ENCODE measurements around the gene SYT3.
"Not testable (repeated sequence)": the region's sequence is repeated elsewhere in the genome, so short reads cannot be mapped to it uniquely, and the experiment has no call there.

The SYT3 gene

GRCh38 chr19:50606059-50606836 is 33.4 kb downstream of the SYT3 start:
- DNase-seq (ENCODE audit: low read depth in 2 of 2, low spot score in 1 of 2) = not testable (repeated sequence)

DNA sequence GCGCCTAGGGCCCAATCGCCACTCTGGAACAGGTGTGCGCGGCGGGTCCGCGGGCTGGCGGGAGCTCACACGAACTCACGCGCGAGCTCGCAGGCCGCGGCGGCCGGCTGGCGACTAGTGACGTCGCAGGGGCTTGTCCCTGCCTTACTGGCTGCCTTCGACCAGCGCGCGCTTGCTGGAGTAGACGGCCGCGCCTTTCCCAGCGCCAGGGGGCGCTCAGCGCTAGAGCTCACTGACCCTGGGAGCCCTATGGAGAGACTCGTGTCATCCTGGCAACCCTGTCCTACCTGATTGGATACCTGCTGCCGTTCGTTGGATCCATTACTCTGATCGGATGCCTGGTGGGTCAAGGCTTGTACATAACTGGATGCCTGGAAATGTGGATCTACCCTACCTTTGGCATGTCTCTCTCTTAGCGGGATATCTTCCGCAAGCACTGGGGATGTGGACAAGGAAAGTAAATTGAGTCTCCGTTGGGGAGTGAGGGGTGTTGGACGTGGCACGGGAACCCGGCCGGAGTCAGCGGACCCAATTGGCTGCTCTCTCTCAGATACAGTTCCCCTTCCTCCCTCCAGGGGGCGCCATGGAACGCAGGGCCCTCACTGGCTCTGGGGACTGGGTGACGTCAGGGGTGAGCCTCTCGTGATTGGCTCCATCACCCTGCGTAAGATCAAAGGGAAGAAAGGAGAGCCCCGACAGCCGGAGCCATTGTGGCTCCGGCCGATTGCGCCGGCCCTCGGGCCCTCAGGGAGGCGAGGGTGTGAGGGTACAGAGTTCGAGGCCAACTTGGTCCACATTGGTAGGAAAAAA is 35.2 kb downstream of the SYT3 start:
- not testable (repeated sequence) for DNase-seq (ENCODE audit: low read depth in 2 of 2, low spot score in 1 of 2)

DNA sequence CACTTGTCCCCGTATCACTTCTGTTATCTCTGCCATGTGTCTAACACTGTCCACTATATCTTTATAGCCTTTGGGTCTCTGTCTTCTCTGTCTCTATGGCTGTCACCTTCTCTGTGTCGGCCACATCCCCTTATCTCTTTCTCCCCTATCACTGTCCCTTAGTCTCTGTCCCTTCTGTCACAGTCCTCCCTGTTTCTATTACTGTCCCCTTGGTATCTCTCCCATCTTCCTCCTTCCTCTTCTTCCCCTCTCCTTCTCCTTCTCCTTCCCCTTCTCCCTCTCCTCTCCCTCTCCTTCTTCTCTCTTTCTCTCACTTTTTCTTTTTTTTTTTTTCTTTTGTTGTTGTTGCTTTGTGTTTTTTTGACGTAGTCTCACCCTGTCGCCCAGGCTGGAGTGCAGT is 36.7 kb downstream of the SYT3 start:
- no peak for DNase-seq (ENCODE audit: low read depth in 2 of 2, low spot score in 1 of 2)

DNA sequence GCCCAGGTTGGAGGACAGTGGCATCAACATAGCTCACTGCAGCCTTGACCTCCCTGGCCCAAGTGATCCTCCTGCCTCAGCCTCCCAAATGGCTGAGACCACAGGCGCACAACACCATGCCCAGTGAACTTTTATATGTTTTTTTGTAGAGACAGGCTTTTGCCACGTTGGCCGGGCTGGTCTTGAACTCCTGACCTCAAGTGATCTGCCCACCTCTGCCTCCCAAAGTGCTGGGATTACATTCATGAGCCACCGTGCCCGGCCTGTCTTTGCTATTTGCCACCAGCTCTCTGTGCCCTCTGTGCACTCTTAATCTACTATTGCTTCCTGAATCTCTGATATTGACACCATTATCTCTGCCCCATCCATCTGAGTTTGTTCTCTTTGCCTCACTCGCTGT is 37.2 kb downstream of the SYT3 start:
- DNase-seq (ENCODE audit: low read depth in 2 of 2, low spot score in 1 of 2) = no peak

GRCh38 chr19:50602089-50602422 is 37.6 kb downstream of the SYT3 start:
- no peak for DNase-seq (ENCODE audit: low read depth in 2 of 2, low spot score in 1 of 2)

DNA sequence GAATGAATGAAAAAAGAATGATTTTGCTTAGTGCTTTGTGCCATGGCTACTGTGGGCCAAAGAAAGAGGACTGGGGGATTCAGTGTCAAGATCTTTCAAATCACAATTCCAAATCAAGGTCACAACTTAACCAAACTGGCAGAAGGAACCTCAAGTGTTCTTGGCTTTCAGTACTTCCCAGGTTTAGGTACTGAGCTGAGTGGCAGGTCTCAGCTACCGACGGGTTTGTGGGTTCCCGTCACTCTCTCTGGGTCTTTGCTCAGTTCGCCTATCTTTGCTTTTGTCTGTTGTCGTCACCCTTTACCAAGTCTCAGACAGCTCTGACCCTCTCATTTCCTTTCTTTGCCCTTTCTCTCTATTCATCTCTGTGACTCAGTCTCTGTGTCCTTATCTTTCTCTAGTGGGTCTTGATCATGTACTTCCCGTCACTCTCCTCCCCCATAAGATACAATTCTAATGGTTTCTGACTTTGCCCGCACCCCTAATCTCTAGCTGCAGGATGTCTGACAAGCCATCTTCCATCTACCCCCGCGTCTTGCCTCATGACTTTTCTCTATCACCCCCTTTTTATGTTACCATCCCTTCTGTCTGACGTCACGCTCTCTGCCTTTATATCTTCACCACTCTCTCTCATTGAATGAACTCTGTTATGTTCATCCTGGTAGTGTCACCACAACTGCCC is 38.1 kb downstream of the SYT3 start:
- no peak for DNase-seq (ENCODE audit: low read depth in 2 of 2, low spot score in 1 of 2)

DNA sequence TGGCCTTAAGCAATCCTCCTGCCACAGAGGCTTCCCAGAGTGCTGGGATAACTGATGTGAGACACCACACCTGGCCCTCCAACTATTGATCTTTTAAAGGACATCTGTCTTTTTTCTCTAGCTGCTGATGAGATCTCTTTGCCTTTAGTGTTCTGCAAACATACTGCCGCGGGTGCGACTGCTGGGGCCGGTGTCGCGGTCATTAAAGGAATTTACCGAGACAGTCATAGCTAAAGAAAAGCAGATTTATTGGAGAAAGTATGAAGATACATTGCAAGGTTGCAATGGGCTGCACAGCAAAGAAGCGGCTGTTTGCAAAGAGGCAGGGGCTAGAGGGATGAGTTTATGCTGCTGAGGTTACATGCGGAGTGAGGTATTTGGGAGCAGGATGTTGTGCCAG is 40.3 kb downstream of the SYT3 start:
- DNase-seq (ENCODE audit: low read depth in 2 of 2, low spot score in 1 of 2) = no peak

- no peak for DNase-seq (ENCODE audit: low read depth in 2 of 2, low spot score in 1 of 2)
These were observed 49.5 kb downstream of the SYT3 start for GRCh38 chr19:50590191-50590590.

GRCh38 chr19:50581795-50582660 is 57.7 kb downstream of the SYT3 start:
- not testable (repeated sequence) for DNase-seq (ENCODE audit: low read depth in 2 of 2, low spot score in 1 of 2)

- DNase-seq (ENCODE audit: low read depth in 2 of 2, low spot score in 1 of 2) = no peak
These were observed 58.6 kb downstream of the SYT3 start for GRCh38 chr19:50580970-50581634.

DNA sequence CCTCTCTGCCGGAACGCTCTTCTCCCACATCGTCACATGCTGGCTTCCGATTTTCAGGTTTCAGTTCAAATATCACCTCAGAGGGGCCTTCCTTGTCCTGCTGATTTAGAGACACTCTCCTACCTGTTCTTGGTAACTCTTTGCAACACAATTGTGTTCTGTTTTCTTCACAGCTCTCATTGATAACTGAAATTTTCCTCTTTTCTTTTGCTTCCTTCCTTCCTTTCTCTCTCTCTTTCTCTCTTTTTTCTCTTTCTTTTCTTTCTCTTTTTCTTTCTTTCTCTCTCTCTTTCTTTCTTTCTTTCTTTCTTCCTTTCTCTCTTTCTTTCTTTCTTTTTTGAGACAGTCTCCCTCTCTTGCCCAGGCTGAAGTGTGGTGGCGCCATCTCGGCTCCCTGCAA is 59.4 kb downstream of the SYT3 start:
- DNase-seq (ENCODE audit: low read depth in 2 of 2, low spot score in 1 of 2) = no peak

- not testable (repeated sequence) for DNase-seq (ENCODE audit: low read depth in 2 of 2, low spot score in 1 of 2)
These were observed 62.9 kb downstream of the SYT3 start for GRCh38 chr19:50576769-50577168.

DNA sequence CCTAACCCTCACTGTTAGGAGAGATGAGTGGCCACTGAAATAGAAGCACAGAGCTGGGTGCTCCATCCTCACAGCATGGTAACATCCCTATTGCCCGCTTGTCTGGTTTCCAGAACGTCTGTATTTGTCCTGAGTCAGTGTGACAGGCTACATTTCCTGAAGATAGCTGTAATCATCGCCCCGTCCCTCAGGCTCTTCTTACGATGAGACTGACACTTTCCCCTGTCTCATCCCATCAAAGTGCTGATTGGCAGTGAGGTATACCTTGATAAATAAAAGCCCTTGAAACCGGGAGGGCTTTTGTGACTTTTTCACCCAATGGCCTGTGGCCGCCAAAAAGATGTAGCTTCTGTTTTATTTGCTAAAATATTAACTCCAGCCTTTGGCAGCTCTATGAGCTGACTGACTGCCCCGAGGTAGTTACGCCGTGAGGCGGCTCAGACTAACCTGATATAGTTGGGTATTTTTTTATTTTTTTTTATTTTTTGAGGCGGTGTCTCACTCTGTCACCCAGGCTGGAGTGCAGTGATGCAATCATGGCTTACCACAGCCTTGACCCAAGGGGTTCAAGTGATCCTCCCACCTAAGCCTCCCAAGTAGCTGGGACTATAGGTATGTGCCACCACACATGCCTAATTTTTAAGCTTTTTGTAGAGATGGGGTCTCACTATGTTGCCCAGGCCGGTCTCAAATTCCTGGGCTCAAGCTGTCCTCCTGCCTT is 65.8 kb downstream of the SYT3 start:
- DNase-seq (ENCODE audit: low read depth in 2 of 2, low spot score in 1 of 2) = no peak
